HG03280 (cell line): ENCODE measurements around the gene TMCO4.

Experiments used
- ATAC-seq: cut with Tn5 transposase; IDR thresholded peaks from one replicate; pipeline ENCODE4 v1.9.1; 2021; ENCODE audit warnings: mild to moderate bottlenecking, moderate library complexity; ENCODE audit not compliant: unreplicated experiment

The TMCO4 gene

DNA sequence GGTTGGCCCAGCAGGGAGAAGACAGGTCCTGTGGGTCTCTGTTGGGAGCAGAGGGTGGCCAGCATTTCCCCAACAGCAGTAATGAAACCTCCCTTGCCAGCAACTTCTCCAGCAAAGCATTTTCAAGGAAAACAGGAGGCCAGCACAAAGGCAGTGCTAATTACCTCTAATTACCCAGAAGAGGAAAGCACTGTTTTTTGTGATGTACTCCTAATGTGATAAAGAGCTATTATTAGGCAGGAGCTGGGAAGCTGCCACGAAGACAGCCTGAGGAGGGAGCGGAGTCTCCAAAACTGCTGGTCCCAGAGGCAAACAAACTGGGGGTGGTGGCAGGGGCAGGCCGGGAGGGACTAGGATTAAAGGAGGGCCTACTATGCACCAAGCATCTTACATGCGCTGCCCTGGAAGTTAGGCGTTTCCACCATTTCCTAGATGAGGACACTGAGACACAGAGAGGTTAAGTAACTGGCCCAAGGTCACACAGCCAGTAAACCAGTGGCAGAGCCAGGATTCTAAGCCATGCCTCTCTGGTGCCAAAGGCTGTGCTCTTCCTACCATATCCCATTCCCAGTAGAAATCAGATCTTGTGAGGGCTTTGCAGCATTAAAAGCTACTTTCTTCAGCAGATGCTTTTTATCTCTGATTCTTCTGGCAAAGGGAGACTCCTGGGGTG lies 110.5 kb downstream of the TMCO4 start:
- no peak for ATAC-seq

GRCh38 chr1:19688041-19688842 lies 111.5 kb downstream of the TMCO4 start:
- no peak for ATAC-seq

DNA sequence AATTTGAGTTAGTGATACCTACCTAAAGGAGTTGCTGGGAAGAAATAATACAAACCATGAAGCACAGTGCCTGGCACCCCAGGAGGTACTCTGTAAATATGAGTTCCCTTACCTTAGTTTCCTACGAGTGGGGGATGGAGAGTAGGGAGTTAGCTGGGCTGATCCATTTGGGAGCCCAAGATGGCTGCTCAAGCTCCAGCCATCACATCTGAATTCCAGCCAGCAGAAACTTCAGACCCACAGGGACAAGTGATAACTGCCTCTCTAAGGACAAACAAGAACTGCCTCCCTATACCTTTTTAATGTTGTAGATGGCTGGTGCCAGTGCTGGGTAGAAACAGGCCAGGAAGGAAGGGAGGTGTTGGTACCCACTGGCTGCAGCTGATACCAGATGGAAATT lies 112.3 kb downstream of the TMCO4 start:
- ATAC-seq = no peak

DNA sequence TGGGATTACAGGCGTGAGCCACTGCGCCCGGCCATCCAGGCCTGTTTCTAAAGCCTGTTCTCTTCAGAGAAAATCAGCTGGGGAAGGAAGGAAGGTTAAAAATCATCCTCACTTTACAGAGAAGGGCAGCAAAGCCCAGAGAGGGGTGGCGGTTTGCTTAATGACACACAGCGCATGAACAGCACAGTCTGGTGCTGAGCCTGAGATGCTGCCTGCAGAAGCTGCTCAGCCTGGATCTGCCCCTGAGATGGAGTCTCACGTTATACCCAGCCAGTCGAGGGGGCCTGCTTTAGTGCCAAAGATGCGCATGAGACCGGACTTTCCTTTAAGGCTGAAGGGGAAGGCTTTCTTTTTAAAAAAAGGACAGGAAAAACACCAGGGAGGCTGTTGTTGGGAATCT lies 113.7 kb downstream of the TMCO4 start:
- ATAC-seq = no peak

GRCh38 chr1:19684677-19685076 lies 115.0 kb downstream of the TMCO4 start:
- no peak for ATAC-seq

- ATAC-seq = no peak
These were observed 116.4 kb downstream of the TMCO4 start for GRCh38 chr1:19683351-19683750.

GRCh38 chr1:19682901-19683300 lies 116.8 kb downstream of the TMCO4 start:
- ATAC-seq = no peak

DNA sequence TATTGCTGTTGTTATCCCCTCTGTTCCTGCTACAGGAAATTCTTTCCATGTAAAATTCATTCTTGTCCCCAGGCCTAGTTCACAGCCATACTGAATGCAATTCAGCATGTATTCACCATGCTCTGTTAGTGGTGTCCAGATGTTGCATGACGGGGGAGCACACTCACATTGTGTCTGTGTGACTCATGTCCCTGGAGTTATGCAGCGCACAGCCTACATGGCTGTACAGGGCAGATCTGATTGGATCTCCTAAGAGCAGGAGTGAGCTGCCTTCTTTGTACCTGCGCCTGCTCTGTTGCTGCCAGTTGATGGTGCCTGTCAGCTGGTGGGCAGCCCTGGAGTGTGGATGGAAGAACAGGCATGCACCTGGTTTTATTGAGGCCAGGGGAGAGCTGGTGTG lies 117.5 kb downstream of the TMCO4 start:
- ATAC-seq = no peak

DNA sequence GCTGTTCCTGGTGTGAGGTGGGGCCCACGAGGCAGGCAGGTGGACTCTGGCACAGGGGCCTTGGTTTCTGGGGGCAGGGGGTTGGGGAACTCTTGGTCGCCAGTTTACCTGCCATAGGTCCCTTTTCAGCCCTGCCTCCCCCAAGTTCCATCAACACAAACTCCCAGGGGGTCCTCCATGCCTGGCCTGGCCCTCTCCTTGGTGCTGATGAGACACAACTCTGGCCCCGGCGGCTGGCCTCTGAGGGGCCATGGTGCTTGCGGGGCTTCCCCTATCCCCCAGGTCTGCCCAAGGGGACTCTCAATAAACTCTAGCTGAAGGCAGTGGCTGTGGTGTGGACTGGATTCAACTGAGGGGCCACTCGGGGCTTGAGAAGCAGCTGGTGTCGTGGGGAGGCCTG lies 119.1 kb downstream of the TMCO4 start:
- no peak for ATAC-seq

DNA sequence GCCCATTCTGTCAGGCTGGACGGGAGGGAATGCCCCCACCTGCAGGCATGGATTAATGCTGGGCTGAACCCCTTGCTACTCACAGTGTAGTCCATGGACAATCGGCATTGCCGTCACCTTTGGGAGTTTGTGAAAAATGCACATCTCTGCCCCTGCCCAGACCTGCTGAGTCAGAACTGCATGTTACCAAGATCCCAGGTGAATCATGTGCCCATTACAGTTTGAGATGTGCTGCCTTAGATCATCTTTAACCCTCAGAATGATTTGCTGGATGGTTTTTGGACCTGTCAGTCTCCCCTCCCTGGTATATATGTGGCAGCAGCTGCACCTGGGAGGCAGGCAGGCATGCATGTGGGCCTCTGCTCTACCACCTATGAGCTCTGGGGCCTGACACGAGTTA lies 120.0 kb downstream of the TMCO4 start:
- no peak for ATAC-seq

DNA sequence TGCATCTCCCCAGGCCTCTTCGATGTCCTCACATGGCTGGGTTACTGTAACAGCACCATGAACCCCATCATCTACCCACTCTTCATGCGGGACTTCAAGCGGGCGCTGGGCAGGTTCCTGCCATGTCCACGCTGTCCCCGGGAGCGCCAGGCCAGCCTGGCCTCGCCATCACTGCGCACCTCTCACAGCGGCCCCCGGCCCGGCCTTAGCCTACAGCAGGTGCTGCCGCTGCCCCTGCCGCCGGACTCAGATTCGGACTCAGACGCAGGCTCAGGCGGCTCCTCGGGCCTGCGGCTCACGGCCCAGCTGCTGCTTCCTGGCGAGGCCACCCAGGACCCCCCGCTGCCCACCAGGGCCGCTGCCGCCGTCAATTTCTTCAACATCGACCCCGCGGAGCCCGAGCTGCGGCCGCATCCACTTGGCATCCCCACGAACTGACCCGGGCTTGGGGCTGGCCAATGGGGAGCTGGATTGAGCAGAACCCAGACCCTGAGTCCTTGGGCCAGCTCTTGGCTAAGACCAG lies 120.7 kb downstream of the TMCO4 start:
- ATAC-seq = no peak

DNA sequence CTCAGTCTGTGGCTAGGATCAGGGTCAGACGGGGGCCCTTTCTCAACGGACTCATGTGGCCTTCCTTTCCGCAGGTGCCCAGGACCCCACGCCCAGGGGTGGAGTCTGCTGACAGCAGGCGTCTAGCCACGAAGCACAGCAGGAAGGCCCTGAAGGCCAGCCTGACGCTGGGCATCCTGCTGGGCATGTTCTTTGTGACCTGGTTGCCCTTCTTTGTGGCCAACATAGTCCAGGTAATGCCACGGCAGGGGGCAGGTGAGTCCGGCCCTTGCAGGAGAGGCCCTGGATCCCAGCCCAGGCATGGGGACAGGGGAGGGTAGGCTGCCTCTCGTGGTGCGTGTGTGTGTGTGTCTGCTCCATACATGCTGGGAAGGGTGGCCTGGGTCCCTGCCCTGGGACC lies 121.2 kb downstream of the TMCO4 start:
- ATAC-seq = no peak

DNA sequence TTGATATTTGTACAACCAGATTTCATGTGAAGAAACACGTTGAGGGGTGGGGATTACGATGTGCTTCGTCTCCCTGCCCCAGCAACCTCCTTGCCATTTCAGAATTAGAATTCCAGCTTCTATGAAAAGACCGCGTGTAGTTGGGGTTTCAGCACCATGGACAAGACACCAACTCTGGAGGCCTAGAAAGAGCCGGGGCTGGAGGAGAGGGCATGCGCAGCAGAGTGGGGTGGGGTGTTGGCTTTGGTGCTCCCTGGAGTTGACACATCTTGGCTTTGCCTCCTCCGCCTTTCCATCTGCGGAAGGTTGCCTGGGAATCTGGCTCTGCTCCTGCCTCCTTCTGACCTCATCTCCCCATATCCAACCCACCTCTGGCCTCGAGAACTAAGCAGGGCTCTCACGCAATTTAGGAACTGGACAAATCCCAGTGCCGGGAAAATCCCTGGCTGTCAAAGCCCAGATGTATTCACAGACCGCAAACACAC lies 123.2 kb downstream of the TMCO4 start:
- ATAC-seq = no peak

- ATAC-seq = no peak
These were observed 123.9 kb downstream of the TMCO4 start for GRCh38 chr1:19675797-19676196.

DNA sequence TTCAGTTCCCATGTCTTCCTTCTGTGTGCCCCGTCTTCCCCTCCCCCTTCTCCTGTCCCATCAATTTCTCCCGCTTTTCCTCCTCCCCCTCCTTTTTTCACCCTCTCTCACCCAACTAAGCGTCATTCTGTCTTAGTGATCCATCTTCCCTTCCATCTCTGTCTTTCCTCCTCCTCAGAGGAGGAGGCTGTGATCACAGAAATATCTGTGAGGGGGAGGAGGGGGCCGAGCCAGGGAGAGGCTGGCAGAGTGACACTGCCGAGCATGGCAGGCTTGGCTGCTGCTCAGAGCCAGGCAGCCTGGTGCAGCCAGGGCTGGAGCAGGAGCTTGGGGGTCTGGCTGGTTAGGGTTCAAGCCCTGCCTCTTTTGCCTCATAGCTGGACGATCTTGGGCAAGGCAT lies 127.5 kb downstream of the TMCO4 start:
- ATAC-seq = no peak

DNA sequence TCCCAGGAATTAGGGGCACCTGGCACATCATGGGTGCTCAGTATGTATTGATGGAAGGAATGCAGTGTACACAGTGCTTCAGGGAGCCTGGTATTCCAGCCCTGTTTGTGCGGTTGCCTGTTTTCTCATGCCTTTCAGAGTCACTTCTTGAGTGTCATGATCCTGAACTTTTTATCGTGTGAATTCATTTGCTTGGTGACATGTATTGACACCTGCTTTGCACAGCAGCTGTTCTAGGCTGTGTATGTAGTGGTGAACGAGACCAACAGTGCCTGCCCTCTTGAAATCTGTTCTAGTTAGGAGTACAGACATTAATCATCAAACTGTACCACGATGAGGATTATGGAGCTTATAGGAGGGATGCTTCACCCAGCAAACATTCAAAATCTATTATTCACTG lies 128.9 kb downstream of the TMCO4 start:
- ATAC-seq = no peak

GRCh38 chr1:19668888-19669287 lies 130.8 kb downstream of the TMCO4 start:
- ATAC-seq = no peak

DNA sequence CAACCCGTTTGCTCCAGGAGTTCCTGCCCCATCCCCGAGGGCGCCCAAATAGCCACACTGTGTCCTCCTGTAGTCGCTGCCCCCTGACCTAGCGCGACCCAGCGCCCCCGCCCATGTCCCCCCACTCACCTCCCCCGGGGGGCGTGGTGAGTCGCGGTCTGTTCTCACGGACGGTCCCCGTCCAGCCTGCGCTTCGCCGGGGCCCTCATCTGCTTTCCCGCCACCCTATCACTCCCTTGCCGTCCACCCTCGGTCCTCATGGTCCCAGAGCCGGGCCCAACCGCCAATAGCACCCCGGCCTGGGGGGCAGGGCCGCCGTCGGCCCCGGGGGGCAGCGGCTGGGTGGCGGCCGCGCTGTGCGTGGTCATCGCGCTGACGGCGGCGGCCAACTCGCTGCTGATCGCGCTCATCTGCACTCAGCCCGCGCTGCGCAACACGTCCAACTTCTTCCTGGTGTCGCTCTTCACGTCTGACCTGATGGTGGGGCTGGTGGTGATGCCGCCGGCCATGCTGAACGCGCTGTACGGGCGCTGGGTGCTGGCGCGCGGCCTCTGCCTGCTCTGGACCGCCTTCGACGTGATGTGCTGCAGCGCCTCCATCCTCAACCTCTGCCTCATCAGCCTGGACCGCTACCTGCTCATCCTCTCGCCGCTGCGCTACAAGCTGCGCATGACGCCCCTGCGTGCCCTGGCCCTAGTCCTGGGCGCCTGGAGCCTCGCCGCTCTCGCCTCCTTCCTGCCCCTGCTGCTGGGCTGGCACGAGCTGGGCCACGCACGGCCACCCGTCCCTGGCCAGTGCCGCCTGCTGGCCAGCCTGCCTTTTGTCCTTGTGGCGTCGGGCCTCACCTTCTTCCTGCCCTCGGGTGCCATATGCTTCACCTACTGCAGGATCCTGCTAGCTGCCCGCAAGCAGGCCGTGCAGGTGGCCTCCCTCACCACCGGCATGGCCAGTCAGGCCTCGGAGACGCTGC lies 133.9 kb downstream of the TMCO4 start:
- no peak for ATAC-seq

GRCh38 chr1:19665186-19665495 lies 134.6 kb downstream of the TMCO4 start:
- no peak for ATAC-seq

- ATAC-seq = no peak
These were observed 135.1 kb downstream of the TMCO4 start, which contains the start of gene HTR6 for GRCh38 chr1:19664453-19665185. Gene HTR6 (plus strand): TSS chr1:19664875. CDS start chr1:19665754, 879 bp downstream.
